OCI-LY1 (cell line): Measurements from ENCODE around the gene FHIT.

Experiments
- EZH2 ChIP-seq: fragments of 200-600 bp; sonication (generic), shearing (Covaris generic); IDR thresholded peaks from 2 replicates; pipeline ENCODE4 v1.8.0; 2017; ENCODE audit warnings: borderline replicate concordance, mixed run types, mild to moderate bottlenecking, antibody characterized with exemption, low read length, moderate library complexity, mixed read lengths
- TF ChIP-seq, protein P1 (sequence below): fragments of 200-600 bp; sonication (generic), shearing (Covaris generic); IDR thresholded peaks from 2 replicates; pipeline ENCODE4 v1.5.1; 2017; ENCODE audit warnings: mild to moderate bottlenecking, antibody characterized with exemption, low read length, moderate library complexity, mixed read lengths

DNA sequence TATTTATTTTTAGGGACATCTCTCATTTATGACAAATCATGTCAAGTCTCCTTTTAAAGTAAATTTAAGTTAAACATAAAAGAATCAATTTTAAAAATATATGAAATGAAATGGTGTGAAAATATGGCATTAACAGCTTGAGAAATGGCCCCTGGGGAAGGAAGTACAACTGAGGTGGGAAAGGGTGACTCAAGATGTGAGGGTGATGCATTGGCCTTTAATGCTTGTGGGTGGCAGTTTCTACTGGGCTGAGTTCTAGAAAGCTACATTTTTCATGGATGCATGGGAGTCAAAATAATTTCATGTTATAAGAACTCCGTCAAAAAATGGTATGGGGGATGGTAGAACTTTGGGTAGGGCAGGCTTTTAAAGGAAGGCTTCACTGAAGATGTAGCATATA lies 1492.6 kb downstream of the FHIT start:
- TF ChIP-seq, protein P1, sequence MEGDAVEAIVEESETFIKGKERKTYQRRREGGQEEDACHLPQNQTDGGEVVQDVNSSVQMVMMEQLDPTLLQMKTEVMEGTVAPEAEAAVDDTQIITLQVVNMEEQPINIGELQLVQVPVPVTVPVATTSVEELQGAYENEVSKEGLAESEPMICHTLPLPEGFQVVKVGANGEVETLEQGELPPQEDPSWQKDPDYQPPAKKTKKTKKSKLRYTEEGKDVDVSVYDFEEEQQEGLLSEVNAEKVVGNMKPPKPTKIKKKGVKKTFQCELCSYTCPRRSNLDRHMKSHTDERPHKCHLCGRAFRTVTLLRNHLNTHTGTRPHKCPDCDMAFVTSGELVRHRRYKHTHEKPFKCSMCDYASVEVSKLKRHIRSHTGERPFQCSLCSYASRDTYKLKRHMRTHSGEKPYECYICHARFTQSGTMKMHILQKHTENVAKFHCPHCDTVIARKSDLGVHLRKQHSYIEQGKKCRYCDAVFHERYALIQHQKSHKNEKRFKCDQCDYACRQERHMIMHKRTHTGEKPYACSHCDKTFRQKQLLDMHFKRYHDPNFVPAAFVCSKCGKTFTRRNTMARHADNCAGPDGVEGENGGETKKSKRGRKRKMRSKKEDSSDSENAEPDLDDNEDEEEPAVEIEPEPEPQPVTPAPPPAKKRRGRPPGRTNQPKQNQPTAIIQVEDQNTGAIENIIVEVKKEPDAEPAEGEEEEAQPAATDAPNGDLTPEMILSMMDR, result no peak
- no peak for TF ChIP-seq EZH2
